ENCODE measurements around the gene CFAP161. TPM values are rescaled to one million over a fixed set of nuclear protein-coding genes. Genes with fewer than 3 reads are reported as not detected.
"Not testable (repeated sequence)": the region's sequence is repeated elsewhere in the genome, so short reads cannot be mapped to it uniquely, and the experiment has no call there.

The CFAP161 gene
- total and polyA plus RNA-seq, 12 donors, result 0.10 to 0.50 (median 0.37) TPM; not detected in 8

- Histone ChIP-seq H3K9me3 (replicated peaks in 1 of 3) (no peaks in the 10 kb centered on the region), H3K4me1 (replicated peaks in 1 of 2) (peaks cover 0 to 9% of the 10 kb centered on the region in 2 donors), H3K4me3 (no peak overlapping the region), H3K27ac (peak overlapping the region in 1 of 5 donors; percentile 58), H3K27me3 (peaks cover 12% of the 10 kb centered on the region), H3K36me3 (replicated peaks in 1 of 2) (no peaks in the 10 kb centered on the region)
- 70 to 90% (median 87%) methylated on average over 2 of the region's 2 CpGs for WGBS, 4 donors
- intact Hi-C loops (cut with DNase I), result no loop called here
- no peak for TF ChIP-seq CTCF (IDR thresholded peaks at IDR 0.05)
- no peak for TF ChIP-seq POLR2A (IDR thresholded peaks at IDR 0.05)
- DNase-seq, result no peak
Observed at GRCh38 chr15:81157939-81158223, 23.8 kb downstream of the CFAP161 start.

- H3K27ac ChIP-seq; H3K4me3 ChIP-seq; intact Hi-C loops (cut with DNase I); DNase-seq; H3K36me3 ChIP-seq (replicated peaks in 1 of 2); H3K9me3 ChIP-seq (replicated peaks in 1 of 3); H3K4me1 ChIP-seq (replicated peaks in 1 of 2): not testable (repeated sequence)
- 84 to 100% (median 90%) methylated on average over 9 to 37 of the region's 37 CpGs; no CpG with 5 or more reads in 1 of the 4 donors for WGBS, 4 donors
- H3K27me3 ChIP-seq, result peaks cover 12% of the 10 kb centered on the region
Observed at GRCh38 chr15:81158561-81158960, 24.5 kb downstream of the CFAP161 start.

GRCh38 chr15:81160312-81161159, 26.5 kb downstream of the CFAP161 start:
- Histone ChIP-seq H3K27me3 (peaks cover 12% of the 10 kb centered on the region), H3K27ac (peak overlapping the region in 1 of 5 donors; percentile 76), H3K9me3 (replicated peaks in 1 of 3) (no peaks in the 10 kb centered on the region), H3K4me3 (no peak overlapping the region), H3K36me3 (replicated peaks in 1 of 2) (no peaks in the 10 kb centered on the region), H3K4me1 (replicated peaks in 1 of 2) (peaks cover 0 to 9% of the 10 kb centered on the region in 2 donors)
- peak in 6 of 7 donors; percentile 25 to 65 (median 35) for DNase-seq
- 45 to 60% (median 48%) methylated on average over 5 to 11 of the region's 11 CpGs for WGBS, 4 donors
- intact Hi-C loops (cut with DNase I), result no loop called here
- TF ChIP-seq CTCF (IDR thresholded peaks at IDR 0.05) (no peak), POLR2A (IDR thresholded peaks at IDR 0.05) (no peak)

GRCh38 chr15:81161160-81161673, 27.1 kb downstream of the CFAP161 start:
- intact Hi-C loops (cut with DNase I), result no loop called here
- Histone ChIP-seq H3K36me3 (replicated peaks in 1 of 2) (no peaks in the 10 kb centered on the region), H3K9me3 (replicated peaks in 1 of 3) (no peaks in the 10 kb centered on the region), H3K4me1 (replicated peaks in 1 of 2) (peaks cover 0 to 9% of the 10 kb centered on the region in 2 donors), H3K4me3 (no peak overlapping the region), H3K27ac (peak overlapping the region in 1 of 5 donors; percentile 76), H3K27me3 (peaks cover 12% of the 10 kb centered on the region)
- DNase-seq, result no peak
- 32 to 51% (median 35%) methylated on average over 4 of the region's 4 CpGs for WGBS, 4 donors
- TF ChIP-seq CTCF (IDR thresholded peaks at IDR 0.05) (no peak), POLR2A (IDR thresholded peaks at IDR 0.05) (no peak)
